Activated T-helper 1 cell treated with Interleukin-2 at 50 U/mL for 16 hours (primary cell): ENCODE data around the gene CYLD.

Experiments used
- DNase-seq: peaks from one replicate; pipeline ENCODE4 v3.0.0-alpha.2; 2020; ENCODE audit warnings: low read depth

The CYLD gene

GRCh38 chr16:50711862-50712559 is 29.9 kb upstream of the CYLD start:
- no peak for DNase-seq

- DNase-seq = no peak
Measured at GRCh38 chr16:50712560-50712898, 29.4 kb upstream of the CYLD start.

GRCh38 chr16:50712956-50713355 is 28.9 kb upstream of the CYLD start:
- DNase-seq = no peak

- no peak for DNase-seq
Measured at GRCh38 chr16:50717091-50717490, 24.8 kb upstream of the CYLD start.

- no peak for DNase-seq
Measured at GRCh38 chr16:50717494-50717893, 24.4 kb upstream of the CYLD start.

GRCh38 chr16:50718061-50718760 is 23.7 kb upstream of the CYLD start:
- no peak for DNase-seq

GRCh38 chr16:50718761-50719400 is 23.0 kb upstream of the CYLD start:
- no peak for DNase-seq

- no peak for DNase-seq
Measured at GRCh38 chr16:50719401-50720337, 22.2 kb upstream of the CYLD start.

- no peak for DNase-seq
Measured at GRCh38 chr16:50721549-50722404, 20.1 kb upstream of the CYLD start.

GRCh38 chr16:50722405-50722737 is 19.5 kb upstream of the CYLD start:
- no peak for DNase-seq

GRCh38 chr16:50722960-50723359 is 18.9 kb upstream of the CYLD start:
- no peak for DNase-seq

GRCh38 chr16:50724306-50724705 is 17.6 kb upstream of the CYLD start:
- DNase-seq = no peak

GRCh38 chr16:50731130-50731988 is 10.5 kb upstream of the CYLD start:
- DNase-seq = no peak

- no peak for DNase-seq
Measured at GRCh38 chr16:50731989-50732832, 9.7 kb upstream of the CYLD start.

- no peak for DNase-seq
Measured at GRCh38 chr16:50733468-50733867, 8.4 kb upstream of the CYLD start.

GRCh38 chr16:50735629-50736122 is 6.2 kb upstream of the CYLD start:
- DNase-seq = no peak

GRCh38 chr16:50736448-50736847 is 5.4 kb upstream of the CYLD start:
- no peak for DNase-seq

GRCh38 chr16:50737420-50737959 is 4.4 kb upstream of the CYLD start:
- DNase-seq = no peak

GRCh38 chr16:50739031-50739430 is 2.9 kb upstream of the CYLD start:
- DNase-seq = no peak
